Suppressor macrophage treated with lipopolysaccharide for 4 hours (primary cell): Measurements from ENCODE around the gene RPTOR.
"Not testable (repeated sequence)": the region's sequence is repeated elsewhere in the genome, so short reads cannot be mapped to it uniquely, and the experiment has no call there.

Experiments
- DNase-seq: peaks from one replicate; pipeline ENCODE4 v3.0.0-alpha.2; 2020

The RPTOR gene

GRCh38 chr17:80558046-80558445, 13.4 kb downstream of the RPTOR start:
- DNase-seq = no peak

- DNase-seq = peak; percentile 3
Measured at GRCh38 chr17:80559825-80560251, 15.2 kb downstream of the RPTOR start.

- DNase-seq = no peak
Measured at GRCh38 chr17:80561541-80562114, 17.0 kb downstream of the RPTOR start.

GRCh38 chr17:80564545-80564944, 19.9 kb downstream of the RPTOR start:
- no peak for DNase-seq

GRCh38 chr17:80565343-80566053, 20.9 kb downstream of the RPTOR start:
- DNase-seq = no peak

GRCh38 chr17:80566054-80566400, 21.4 kb downstream of the RPTOR start:
- no peak for DNase-seq

GRCh38 chr17:80568246-80568645, 23.6 kb downstream of the RPTOR start:
- no peak for DNase-seq

GRCh38 chr17:80569924-80570323, 25.3 kb downstream of the RPTOR start:
- DNase-seq = no peak

- DNase-seq = peak; percentile 31
Measured at GRCh38 chr17:80573701-80574100, 29.1 kb downstream of the RPTOR start.

DNA sequence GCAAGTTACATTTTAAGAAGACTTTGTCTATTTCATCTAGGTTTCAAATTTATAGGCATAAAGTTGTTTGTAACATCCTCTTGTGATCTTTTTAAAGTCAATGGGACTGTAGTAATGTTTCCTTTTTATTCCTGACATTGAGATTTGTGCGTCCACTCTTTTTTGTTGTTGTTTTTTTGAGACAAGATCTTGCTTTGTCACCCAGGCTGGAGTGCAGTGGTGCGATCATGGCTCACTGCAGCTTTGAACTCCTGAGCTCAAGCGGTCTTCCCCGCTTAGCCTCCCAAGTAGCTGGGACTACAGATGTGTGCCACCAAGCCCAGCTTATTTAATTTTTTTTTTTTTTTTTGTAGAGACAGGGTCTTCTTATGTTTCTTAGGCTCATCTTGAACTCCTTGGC, 29.9 kb downstream of the RPTOR start:
- DNase-seq = no peak

DNA sequence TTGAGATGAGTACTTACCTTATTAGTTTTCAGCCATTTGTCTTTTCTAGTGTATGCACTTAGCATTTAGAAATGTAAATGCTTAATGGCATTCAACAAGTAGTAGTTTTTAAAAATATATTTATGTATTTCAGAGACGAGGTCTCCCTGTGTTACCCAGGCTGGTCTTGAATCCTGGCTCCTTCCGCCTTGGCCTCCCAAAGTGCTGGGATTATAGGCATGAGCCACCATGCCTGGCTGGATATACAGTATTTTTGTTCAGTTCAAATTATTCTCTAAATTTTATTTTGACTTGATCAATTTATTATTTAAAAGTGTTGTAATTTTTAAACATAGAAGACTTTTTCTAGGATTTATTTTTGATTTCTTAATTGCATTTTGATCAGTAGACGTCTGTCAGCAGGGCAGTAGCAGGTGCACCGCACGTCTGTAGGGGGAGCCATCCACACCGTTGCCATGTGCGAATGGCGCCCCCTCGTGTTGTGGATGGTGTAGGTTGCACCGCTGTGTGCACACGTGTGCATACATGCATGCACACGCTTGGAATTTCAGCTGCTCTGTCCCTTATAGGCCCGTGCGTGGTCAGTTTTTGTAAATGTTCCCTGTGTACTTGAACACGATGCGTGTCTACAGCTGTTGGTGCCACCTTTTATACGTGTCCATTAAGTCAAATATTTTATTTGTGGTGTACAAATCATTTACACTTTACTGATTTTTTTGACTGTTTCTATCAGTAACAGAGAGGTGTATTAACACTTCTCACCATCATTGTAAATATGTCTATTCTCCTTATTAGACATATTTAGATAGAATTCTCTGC, 30.6 kb downstream of the RPTOR start:
- DNase-seq = peak; percentile 95

DNA sequence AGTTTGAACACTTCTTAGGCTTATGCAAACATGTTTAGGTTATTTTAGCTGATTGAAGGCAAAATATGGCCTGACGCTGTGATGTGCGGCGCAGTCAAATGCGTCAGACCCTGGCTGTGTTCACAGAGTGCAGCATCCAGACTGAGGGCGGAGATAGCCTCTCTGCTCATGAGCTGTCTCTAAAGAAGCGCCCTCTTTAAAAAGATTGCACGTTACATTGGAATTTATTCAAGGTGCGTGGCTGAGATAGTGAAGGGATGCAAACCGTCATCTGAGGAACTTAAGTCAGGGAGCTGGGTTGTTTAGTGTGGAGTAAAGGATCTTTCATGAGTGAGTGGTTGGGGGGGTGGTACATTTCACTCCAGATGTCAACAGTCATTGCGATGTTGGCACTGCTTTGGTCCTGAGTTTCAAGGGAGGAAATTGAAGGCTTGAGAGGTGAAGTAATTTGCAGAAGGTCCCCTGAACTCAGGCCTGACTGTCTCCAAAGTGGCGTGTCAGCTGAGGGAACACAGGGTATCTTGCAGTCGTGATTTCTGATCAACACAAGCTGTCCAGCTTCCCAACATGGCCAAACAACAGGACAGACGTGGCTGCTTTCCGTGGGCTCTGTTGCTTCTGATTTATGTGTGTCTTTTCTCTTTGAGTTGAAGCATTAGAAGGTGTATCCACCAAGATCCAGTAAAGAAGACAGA, 33.4 kb downstream of the RPTOR start:
- no peak for DNase-seq

GRCh38 chr17:80578668-80579388, 34.2 kb downstream of the RPTOR start:
- DNase-seq = not testable (repeated sequence)

- no peak for DNase-seq
Measured at GRCh38 chr17:80582165-80582564, 37.5 kb downstream of the RPTOR start.

DNA sequence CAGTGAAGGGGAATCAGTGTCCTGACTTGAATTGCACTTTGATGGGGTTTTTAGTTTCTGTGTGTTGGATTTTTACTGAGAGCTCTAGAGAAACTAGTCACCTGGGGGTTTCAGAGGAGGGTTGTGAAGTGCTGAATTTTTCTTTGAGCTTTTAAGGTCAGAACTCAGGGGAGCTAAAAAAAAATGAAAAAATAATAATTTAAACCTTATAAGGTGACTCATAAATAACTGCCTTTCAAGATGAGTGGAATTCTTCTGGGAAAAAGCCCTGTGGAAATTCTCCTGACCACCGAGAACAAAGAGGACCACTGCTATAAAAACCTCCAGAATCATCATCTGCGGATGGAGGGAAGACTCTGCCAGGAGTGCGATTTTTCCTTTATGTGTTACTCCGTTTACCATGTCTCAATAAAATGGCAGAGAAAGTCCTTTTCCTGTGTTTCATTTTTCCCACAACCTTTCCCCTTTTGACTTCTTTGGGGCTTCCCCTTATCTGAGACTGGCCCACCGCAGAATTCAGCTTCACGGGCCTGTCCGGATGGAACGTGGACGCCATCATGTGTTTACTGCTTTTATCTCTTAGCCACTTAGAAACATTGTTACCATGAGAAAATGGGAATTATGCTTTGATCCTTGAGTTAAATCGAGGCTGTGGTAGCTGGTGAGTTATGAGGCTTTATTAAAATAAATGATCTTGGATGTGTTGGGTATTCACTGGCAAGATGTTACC, 39.7 kb downstream of the RPTOR start:
- no peak for DNase-seq

DNA sequence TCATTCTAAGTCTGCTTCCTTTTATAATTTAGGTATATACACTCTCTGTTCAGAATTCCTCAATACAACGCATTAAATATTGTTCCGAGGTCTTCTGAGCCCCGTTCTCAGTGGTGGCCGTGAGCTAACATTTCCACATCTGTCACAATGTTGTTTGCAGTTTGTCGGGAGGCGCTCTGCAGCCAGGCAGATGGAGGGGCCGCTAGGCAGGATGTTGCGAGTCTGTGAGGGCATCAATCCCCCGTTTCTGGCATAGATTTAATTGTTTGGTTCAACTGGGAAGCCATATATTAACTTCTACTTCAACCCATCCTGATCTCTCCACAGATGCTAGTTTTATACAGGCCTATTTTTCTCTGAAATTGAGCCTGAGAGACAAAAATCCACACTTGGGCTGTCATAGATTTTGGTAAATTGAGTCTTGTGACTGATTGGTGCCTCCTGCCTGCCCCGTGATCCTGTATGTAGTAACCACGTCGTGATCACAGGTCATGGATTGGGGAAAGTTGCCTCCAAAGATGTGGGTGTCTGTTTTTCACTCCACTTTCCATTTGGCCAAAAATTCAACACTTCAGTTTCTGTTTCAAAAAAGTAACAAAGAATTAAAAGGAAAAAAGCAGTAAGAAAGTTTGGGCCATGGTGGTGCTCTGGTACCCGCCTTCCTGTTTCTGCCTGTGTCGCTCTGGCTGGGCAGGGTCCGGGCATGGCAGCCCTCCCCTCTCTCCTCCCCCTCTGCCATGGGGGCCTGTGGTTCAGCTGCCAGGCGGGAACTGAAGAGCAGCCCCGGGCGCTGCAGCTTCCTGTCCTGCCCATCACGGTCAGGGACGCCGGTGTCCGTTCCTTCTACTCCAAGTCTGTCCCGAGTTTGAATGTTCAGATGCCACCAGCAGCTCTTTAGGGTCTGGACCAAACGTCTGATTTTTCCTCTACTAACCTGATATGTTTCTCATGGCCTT, 41.5 kb downstream of the RPTOR start:
- peak; percentile 64 for DNase-seq

DNA sequence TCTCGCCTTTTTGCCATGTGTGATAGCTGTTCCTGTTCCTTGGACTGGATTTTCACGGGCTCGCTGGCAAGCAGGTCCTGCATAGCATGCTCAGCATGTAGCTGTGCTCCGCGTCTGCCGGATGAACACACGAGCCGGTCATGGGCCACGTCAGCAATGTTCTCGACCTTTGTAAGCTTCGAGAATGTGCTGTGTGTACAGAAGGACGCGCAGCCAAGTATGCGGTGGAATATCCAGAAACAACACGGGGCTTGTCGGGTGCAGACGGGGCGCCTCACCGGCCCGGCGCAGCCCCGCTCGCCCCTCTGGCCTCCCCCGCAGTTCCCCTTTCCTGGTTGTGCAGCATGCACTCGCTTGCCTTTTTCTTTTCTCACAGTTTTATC, 42.2 kb downstream of the RPTOR start:
- no peak for DNase-seq

DNA sequence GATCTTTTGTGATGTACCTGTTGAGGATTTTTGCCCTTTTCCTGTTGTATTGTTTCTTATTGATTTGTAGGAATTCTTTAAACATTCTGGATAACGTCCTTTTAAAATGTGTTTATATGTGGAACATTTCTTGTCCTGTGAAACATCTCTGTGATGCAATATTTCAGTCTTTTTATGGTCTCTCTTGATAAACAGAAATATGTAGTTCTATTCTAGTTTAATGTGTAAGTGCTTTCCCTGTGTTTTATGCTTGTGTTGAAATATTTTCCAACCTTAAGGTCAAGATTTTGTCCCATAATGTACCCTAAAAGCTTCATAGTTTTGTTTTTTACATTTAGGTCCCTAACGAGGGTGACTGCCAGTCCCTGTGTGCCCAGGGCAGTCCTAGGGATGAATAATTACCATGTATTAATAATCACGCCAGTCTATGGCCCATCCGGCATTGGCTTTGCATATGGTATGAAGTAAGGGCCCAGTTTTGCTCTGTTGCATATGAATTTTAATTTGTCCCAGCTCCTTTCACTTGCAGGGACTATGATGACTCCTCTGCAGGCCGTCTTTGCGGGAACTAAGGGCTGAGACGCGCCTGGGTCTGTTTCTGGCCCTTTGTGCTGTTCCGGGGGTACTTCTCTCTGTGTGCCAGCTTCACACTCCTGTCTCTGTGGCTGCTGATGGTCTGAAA, 44.2 kb downstream of the RPTOR start:
- no peak for DNase-seq

DNA sequence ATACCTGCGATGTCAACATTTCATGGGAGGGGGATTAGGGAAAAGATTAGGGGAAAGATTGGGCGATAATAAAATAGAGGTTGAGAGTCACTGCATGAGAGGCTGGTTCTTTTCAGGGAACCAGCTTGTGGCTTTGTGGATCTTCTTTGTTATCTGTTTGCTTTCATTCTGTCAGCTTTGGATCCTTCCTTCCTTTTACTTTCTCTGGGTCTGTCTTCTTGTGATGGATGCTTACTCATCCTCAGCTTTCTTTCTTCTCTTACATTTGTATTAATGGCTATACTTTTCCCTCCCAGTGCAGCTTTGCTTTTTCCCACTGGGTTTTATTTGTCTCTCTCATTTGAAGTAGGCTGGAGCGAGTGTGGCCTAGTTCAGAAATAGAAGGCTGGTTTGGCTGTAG, 47.1 kb downstream of the RPTOR start:
- no peak for DNase-seq

DNA sequence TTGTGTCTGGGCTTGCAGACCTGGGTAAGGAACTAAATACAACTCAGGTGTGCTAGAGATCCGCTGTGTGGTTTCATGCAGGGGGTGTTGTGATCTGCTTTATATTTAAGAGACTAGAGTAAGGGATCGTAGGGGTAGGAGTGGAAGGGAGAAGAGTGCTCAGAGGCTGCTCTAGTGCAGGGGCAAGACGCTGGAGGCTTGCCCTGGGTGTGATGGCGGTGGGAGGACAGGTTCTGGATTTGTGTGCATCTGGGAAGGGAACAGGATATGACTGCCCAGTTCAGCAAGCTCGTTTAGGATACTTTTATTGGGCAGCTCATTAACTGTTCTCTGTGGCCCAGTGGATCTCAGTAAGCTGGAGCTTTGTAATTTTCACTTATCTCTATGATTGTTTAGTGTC, 47.6 kb downstream of the RPTOR start:
- DNase-seq = no peak
